H1 (cell line): Measurements from ENCODE around the gene SLC7A10. TPM values are rescaled to one million over a fixed set of nuclear protein-coding genes. Genes with fewer than 3 reads are reported as not detected.

Experiments used
- ASH2L ChIP-seq: fragments of 200-600, 300-600 bp; sonication (generic); IDR thresholded peaks from one replicate; pipeline ENCODE4 v1.7.1; 2017; ENCODE audit warnings: low read length
- GABPA ChIP-seq: IDR thresholded peaks from 2 replicates; pipeline ENCODE4 v1.6.1; 2011; ENCODE audit warnings: mild to moderate bottlenecking, low read length, moderate library complexity, borderline replicate concordance; ENCODE audit not compliant: insufficient read depth
- JUN ChIP-seq: IDR thresholded peaks from 2 replicates; pipeline ENCODE4 v1.6.1; 2011; ENCODE audit warnings: low read depth, mild to moderate bottlenecking, improper control_type of control experiment, low read length
- RFX5 ChIP-seq: IDR thresholded peaks from 2 replicates; pipeline ENCODE4 v1.6.1; 2011; ENCODE audit warnings: low read depth, low read length, improper control_type of control experiment, borderline replicate concordance
- SIRT6 ChIP-seq: IDR thresholded peaks from one replicate; pipeline ENCODE4 v1.7.1; 2012; ENCODE audit warnings: low read length, inconsistent platforms
- SRF ChIP-seq: IDR thresholded peaks from 2 replicates; pipeline ENCODE4 v1.6.1; 2011; ENCODE audit warnings: mild to moderate bottlenecking, low read depth, low read length, moderate library complexity
- YY1 ChIP-seq: IDR thresholded peaks from 2 replicates; pipeline ENCODE4 v1.6.1; 2011; ENCODE audit warnings: low read depth, mild to moderate bottlenecking, low read length
- polyA plus RNA-seq, 7 experiments: library from polyadenylated mRNA; depleted of rRNA in 3 of 7; stranded (reverse) in 5 of 7; unstranded in 2 of 7; fragments of >200 nt in 5 of 7; fragments of 200-250 nt in 2 of 7; gene quantifications; 1 replicate in 5 of 7; 2 replicates in 1 of 7; 4 replicates in 1 of 7; pipeline versions ENCODE4 v1.2.1 to v1.2.3, GENCODE V29; 2011 to 2013; ENCODE audit warnings: missing spikeins in 2 of 7, mixed read lengths in 2 of 7
- total RNA-seq: library from RNA; stranded (reverse); fragmentation: NEBNext Ultra II Directional; extraction: Animal tissue kit (Norgen Biotek cat#: 25700); gene quantifications from 2 replicates; pipeline ENCODE4 v1.2.1, GENCODE V29; 2021
- TF ChIP-seq, protein P1 (sequence below): fragments of 300-600 bp; sonication (generic); IDR thresholded peaks from 2 replicates; pipeline ENCODE4 v1.7.1; 2012; ENCODE audit warnings: low read length, moderate library complexity, mild to moderate bottlenecking, inconsistent platforms; ENCODE audit not compliant: insufficient replicate concordance
- TF ChIP-seq, protein P2 (sequence below): IDR thresholded peaks from 2 replicates; pipeline ENCODE4 v1.6.1; 2012; ENCODE audit warnings: low read length, inconsistent platforms

SLC7A10 gene
- total and polyA plus RNA-seq, 2 of the 8 experiments (the other 6 are each of a cell fraction or from before 2014, with no cell fraction given): 3.7 to 7.1 TPM

DNA sequence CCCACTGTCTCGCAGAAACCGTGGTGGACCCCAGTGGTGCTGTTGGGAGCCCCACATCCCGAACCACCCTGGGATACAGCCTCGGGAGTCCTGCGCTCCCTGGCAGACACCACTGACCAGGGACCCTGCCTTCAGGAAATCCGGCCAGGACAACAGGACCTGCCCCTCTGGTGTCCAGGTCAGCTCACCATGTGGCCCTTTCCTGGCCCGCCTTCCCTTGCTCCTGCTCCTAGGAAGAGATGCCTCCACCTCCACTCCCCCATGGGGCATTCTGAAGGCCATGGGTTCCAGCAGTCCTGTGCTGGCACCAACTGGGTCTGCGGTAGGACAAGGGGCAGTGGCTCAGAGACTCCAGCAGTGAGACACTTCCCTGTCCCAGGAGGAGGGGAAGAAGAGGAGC lies 22.5 kb upstream of the SLC7A10 start (continued):
- TF ChIP-seq, protein P1, sequence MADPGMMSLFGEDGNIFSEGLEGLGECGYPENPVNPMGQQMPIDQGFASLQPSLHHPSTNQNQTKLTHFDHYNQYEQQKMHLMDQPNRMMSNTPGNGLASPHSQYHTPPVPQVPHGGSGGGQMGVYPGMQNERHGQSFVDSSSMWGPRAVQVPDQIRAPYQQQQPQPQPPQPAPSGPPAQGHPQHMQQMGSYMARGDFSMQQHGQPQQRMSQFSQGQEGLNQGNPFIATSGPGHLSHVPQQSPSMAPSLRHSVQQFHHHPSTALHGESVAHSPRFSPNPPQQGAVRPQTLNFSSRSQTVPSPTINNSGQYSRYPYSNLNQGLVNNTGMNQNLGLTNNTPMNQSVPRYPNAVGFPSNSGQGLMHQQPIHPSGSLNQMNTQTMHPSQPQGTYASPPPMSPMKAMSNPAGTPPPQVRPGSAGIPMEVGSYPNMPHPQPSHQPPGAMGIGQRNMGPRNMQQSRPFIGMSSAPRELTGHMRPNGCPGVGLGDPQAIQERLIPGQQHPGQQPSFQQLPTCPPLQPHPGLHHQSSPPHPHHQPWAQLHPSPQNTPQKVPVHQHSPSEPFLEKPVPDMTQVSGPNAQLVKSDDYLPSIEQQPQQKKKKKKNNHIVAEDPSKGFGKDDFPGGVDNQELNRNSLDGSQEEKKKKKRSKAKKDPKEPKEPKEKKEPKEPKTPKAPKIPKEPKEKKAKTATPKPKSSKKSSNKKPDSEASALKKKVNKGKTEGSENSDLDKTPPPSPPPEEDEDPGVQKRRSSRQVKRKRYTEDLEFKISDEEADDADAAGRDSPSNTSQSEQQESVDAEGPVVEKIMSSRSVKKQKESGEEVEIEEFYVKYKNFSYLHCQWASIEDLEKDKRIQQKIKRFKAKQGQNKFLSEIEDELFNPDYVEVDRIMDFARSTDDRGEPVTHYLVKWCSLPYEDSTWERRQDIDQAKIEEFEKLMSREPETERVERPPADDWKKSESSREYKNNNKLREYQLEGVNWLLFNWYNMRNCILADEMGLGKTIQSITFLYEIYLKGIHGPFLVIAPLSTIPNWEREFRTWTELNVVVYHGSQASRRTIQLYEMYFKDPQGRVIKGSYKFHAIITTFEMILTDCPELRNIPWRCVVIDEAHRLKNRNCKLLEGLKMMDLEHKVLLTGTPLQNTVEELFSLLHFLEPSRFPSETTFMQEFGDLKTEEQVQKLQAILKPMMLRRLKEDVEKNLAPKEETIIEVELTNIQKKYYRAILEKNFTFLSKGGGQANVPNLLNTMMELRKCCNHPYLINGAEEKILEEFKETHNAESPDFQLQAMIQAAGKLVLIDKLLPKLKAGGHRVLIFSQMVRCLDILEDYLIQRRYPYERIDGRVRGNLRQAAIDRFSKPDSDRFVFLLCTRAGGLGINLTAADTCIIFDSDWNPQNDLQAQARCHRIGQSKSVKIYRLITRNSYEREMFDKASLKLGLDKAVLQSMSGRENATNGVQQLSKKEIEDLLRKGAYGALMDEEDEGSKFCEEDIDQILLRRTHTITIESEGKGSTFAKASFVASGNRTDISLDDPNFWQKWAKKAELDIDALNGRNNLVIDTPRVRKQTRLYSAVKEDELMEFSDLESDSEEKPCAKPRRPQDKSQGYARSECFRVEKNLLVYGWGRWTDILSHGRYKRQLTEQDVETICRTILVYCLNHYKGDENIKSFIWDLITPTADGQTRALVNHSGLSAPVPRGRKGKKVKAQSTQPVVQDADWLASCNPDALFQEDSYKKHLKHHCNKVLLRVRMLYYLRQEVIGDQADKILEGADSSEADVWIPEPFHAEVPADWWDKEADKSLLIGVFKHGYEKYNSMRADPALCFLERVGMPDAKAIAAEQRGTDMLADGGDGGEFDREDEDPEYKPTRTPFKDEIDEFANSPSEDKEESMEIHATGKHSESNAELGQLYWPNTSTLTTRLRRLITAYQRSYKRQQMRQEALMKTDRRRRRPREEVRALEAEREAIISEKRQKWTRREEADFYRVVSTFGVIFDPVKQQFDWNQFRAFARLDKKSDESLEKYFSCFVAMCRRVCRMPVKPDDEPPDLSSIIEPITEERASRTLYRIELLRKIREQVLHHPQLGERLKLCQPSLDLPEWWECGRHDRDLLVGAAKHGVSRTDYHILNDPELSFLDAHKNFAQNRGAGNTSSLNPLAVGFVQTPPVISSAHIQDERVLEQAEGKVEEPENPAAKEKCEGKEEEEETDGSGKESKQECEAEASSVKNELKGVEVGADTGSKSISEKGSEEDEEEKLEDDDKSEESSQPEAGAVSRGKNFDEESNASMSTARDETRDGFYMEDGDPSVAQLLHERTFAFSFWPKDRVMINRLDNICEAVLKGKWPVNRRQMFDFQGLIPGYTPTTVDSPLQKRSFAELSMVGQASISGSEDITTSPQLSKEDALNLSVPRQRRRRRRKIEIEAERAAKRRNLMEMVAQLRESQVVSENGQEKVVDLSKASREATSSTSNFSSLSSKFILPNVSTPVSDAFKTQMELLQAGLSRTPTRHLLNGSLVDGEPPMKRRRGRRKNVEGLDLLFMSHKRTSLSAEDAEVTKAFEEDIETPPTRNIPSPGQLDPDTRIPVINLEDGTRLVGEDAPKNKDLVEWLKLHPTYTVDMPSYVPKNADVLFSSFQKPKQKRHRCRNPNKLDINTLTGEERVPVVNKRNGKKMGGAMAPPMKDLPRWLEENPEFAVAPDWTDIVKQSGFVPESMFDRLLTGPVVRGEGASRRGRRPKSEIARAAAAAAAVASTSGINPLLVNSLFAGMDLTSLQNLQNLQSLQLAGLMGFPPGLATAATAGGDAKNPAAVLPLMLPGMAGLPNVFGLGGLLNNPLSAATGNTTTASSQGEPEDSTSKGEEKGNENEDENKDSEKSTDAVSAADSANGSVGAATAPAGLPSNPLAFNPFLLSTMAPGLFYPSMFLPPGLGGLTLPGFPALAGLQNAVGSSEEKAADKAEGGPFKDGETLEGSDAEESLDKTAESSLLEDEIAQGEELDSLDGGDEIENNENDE: no peak
- TF ChIP-seq, protein P2, sequence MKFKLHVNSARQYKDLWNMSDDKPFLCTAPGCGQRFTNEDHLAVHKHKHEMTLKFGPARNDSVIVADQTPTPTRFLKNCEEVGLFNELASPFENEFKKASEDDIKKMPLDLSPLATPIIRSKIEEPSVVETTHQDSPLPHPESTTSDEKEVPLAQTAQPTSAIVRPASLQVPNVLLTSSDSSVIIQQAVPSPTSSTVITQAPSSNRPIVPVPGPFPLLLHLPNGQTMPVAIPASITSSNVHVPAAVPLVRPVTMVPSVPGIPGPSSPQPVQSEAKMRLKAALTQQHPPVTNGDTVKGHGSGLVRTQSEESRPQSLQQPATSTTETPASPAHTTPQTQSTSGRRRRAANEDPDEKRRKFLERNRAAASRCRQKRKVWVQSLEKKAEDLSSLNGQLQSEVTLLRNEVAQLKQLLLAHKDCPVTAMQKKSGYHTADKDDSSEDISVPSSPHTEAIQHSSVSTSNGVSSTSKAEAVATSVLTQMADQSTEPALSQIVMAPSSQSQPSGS: no peak
- TF ChIP-seq JUN (no peak), YY1 (no peak), SRF (no peak), SIRT6 (no peak), ASH2L (no peak), GABPA (no peak), RFX5 (no peak)
